ENCODE results near the gene DPYSL4.

DPYSL4 gene

GRCh38 chr10:132245056-132245455, 58.3 kb downstream of the DPYSL4 start:
- no peak overlapping the region for H3K4me2 ChIP-seq (ENCODE audit: low read length)
- H3F3A ChIP-seq (ENCODE audit: control insufficient read depth, insufficient read depth), result no peaks in the 10 kb centered on the region
- no peaks in the 10 kb centered on the region for H3K9me3 ChIP-seq (ENCODE audit: control insufficient read depth, insufficient read depth, low read length)
- no peaks in the 10 kb centered on the region for H3K79me2 ChIP-seq (ENCODE audit: control insufficient read depth, low read length)
- no peaks in the 10 kb centered on the region for H3K27me3 ChIP-seq (ENCODE audit: control insufficient read depth, low read length)
- H3K9me2 ChIP-seq (replicated peaks; ENCODE audit: control insufficient read depth, low read length), result no peaks in the 10 kb centered on the region
- TF ChIP-seq CTCF (IDR thresholded peaks at IDR 0.05; ENCODE audit: low read depth, low read length, poor library complexity, severe bottlenecking), result no peak
- TF ChIP-seq EZH2phosphoT487 (IDR thresholded peaks at IDR 0.05; ENCODE audit: borderline replicate concordance, low read length), result no peak
- H4K20me1 ChIP-seq (ENCODE audit: control insufficient read depth, insufficient read depth, low read depth, low read length), result no peaks in the 10 kb centered on the region
- no peak overlapping the region for H3K27ac ChIP-seq (ENCODE audit: low read depth, low read length)
- 0 out of 2 replicates have a peak, but pooled peaks cover 4% of the 10 kb centered on the region for H3K4me1 ChIP-seq (ENCODE audit: control insufficient read depth, low read length)
- no peaks in the 10 kb centered on the region for H3K36me3 ChIP-seq (ENCODE audit: control insufficient read depth, low read length)
- H3K4me3 ChIP-seq (ENCODE audit: low read length), result no peak overlapping the region

- no peak overlapping the region for H3K4me2 ChIP-seq (ENCODE audit: low read length)
- H3K9me2 ChIP-seq (replicated peaks; ENCODE audit: control insufficient read depth, low read length), result no peaks in the 10 kb centered on the region
- H3F3A ChIP-seq (ENCODE audit: control insufficient read depth, insufficient read depth), result no peaks in the 10 kb centered on the region
- TF ChIP-seq CTCF (IDR thresholded peaks at IDR 0.05; ENCODE audit: low read depth, low read length, poor library complexity, severe bottlenecking), result no peak
- no peak overlapping the region for H3K27ac ChIP-seq (ENCODE audit: low read depth, low read length)
- 0 out of 2 replicates have a peak, but pooled peaks cover 4% of the 10 kb centered on the region for H3K4me1 ChIP-seq (ENCODE audit: control insufficient read depth, low read length)
- H3K27me3 ChIP-seq (ENCODE audit: control insufficient read depth, low read length), result no peaks in the 10 kb centered on the region
- no peak overlapping the region for H3K4me3 ChIP-seq (ENCODE audit: low read length)
- no peaks in the 10 kb centered on the region for H3K79me2 ChIP-seq (ENCODE audit: control insufficient read depth, low read length)
- H3K36me3 ChIP-seq (ENCODE audit: control insufficient read depth, low read length), result no peaks in the 10 kb centered on the region
- H3K9me3 ChIP-seq (ENCODE audit: control insufficient read depth, insufficient read depth, low read length), result no peaks in the 10 kb centered on the region
- no peaks in the 10 kb centered on the region for H4K20me1 ChIP-seq (ENCODE audit: control insufficient read depth, insufficient read depth, low read depth, low read length)
Measured at GRCh38 chr10:132246296-132246695, 59.5 kb downstream of the DPYSL4 start.

- Histone ChIP-seq H3K9me2 (replicated peaks; ENCODE audit: control insufficient read depth, low read length) (no peaks in the 10 kb centered on the region), H3K27me3 (ENCODE audit: control insufficient read depth, low read length) (no peaks in the 10 kb centered on the region), H4K20me1 (ENCODE audit: control insufficient read depth, insufficient read depth, low read depth, low read length) (no peaks in the 10 kb centered on the region), H3F3A (ENCODE audit: control insufficient read depth, insufficient read depth) (no peaks in the 10 kb centered on the region), H3K4me3 (ENCODE audit: low read length) (no peak overlapping the region), H3K27ac (ENCODE audit: low read depth, low read length) (no peak overlapping the region), H3K4me1 (ENCODE audit: control insufficient read depth, low read length) (0 out of 2 replicates have a peak, but pooled peaks cover 4% of the 10 kb centered on the region), H3K9me3 (ENCODE audit: control insufficient read depth, insufficient read depth, low read length) (no peaks in the 10 kb centered on the region), H3K4me2 (ENCODE audit: low read length) (no peak overlapping the region), H3K36me3 (ENCODE audit: control insufficient read depth, low read length) (no peaks in the 10 kb centered on the region), H3K79me2 (ENCODE audit: control insufficient read depth, low read length) (no peaks in the 10 kb centered on the region)
- no peak for TF ChIP-seq CTCF (IDR thresholded peaks at IDR 0.05; ENCODE audit: low read depth, low read length, poor library complexity, severe bottlenecking)
- TF ChIP-seq EZH2phosphoT487 (IDR thresholded peaks at IDR 0.05; ENCODE audit: borderline replicate concordance, low read length), result no peak
Measured at GRCh38 chr10:132247943-132248342, 61.2 kb downstream of the DPYSL4 start.
